ENCODE data around the gene C1orf21.

Gene C1orf21

DNA sequence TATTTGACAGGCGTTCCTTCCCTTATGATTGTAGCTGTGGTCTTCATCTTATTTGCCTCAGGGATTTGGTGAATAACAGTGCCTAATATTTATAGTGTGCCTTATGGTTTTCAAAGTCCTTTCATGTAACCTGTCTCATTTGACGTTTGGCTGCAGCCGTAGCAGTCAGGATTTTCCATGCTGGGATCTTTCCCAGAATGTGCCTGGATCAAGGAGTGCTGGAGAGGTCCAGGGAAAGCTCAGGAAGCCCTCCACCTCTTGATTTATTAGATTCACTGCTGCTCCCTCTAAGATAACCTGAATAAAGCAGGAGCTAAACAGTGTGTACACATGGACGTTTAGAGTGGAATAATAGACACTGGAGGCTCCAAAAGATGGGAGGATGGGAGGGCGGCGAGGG lies 5.2 kb downstream of the C1orf21 start:
- no peak for DNase-seq
- in situ Hi-C loops (cut with HindIII; ENCODE audit: low pct_ligation_motif_present, low sequenced_read_pairs), result no loop called here
- Histone ChIP-seq H3K36me3 (replicated peaks) (no peaks in the 10 kb centered on the region), H3K4me3 (ENCODE audit: low read depth, low read length) (no peak overlapping the region), H3K27ac (no peak overlapping the region), H3K27me3 (replicated peaks) (no peaks in the 10 kb centered on the region)
- TF ChIP-seq, protein P1, sequence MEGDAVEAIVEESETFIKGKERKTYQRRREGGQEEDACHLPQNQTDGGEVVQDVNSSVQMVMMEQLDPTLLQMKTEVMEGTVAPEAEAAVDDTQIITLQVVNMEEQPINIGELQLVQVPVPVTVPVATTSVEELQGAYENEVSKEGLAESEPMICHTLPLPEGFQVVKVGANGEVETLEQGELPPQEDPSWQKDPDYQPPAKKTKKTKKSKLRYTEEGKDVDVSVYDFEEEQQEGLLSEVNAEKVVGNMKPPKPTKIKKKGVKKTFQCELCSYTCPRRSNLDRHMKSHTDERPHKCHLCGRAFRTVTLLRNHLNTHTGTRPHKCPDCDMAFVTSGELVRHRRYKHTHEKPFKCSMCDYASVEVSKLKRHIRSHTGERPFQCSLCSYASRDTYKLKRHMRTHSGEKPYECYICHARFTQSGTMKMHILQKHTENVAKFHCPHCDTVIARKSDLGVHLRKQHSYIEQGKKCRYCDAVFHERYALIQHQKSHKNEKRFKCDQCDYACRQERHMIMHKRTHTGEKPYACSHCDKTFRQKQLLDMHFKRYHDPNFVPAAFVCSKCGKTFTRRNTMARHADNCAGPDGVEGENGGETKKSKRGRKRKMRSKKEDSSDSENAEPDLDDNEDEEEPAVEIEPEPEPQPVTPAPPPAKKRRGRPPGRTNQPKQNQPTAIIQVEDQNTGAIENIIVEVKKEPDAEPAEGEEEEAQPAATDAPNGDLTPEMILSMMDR (IDR thresholded peaks at IDR 0.05; ENCODE audit: low read depth, low read length, missing control alignments), result no peak

- TF ChIP-seq, protein P1 (IDR thresholded peaks at IDR 0.05; ENCODE audit: low read depth, low read length, missing control alignments), result no peak
Measured at GRCh38 chr1:184392779-184393522, 6.1 kb downstream of the C1orf21 start.

GRCh38 chr1:184393962-184394361 lies 7.1 kb downstream of the C1orf21 start:
- in situ Hi-C loops (cut with HindIII; ENCODE audit: low pct_ligation_motif_present, low sequenced_read_pairs), result no loop called here
- DNase-seq, result no peak
- H3K36me3 ChIP-seq (replicated peaks), result no peaks in the 10 kb centered on the region
- no peak overlapping the region for H3K27ac ChIP-seq
- H3K4me3 ChIP-seq (ENCODE audit: low read depth, low read length), result no peak overlapping the region
- TF ChIP-seq, protein P1 (IDR thresholded peaks at IDR 0.05; ENCODE audit: low read depth, low read length, missing control alignments), result no peak
- no peaks in the 10 kb centered on the region for H3K27me3 ChIP-seq (replicated peaks)

More at GRCh38 chr1:184392779-184393522, 6.1 kb downstream of the C1orf21 start:
- no peak for DNase-seq
- Histone ChIP-seq H3K27me3 (replicated peaks) (no peaks in the 10 kb centered on the region), H3K36me3 (replicated peaks) (no peaks in the 10 kb centered on the region), H3K27ac (no peak overlapping the region), H3K4me3 (ENCODE audit: low read depth, low read length) (no peak overlapping the region)
- in situ Hi-C loops (cut with HindIII; ENCODE audit: low pct_ligation_motif_present, low sequenced_read_pairs), result no loop called here

GRCh38 chr1:184395370-184395769 lies 8.5 kb downstream of the C1orf21 start:
- no peak overlapping the region for H3K27ac ChIP-seq
- H3K27me3 ChIP-seq (replicated peaks), result no peaks in the 10 kb centered on the region
- no peak for DNase-seq
- no peak overlapping the region for H3K4me3 ChIP-seq (ENCODE audit: low read depth, low read length)
- TF ChIP-seq, protein P1 (IDR thresholded peaks at IDR 0.05; ENCODE audit: low read depth, low read length, missing control alignments), result no peak
- in situ Hi-C loops (cut with HindIII; ENCODE audit: low pct_ligation_motif_present, low sequenced_read_pairs), result no loop called here
- no peaks in the 10 kb centered on the region for H3K36me3 ChIP-seq (replicated peaks)

DNA sequence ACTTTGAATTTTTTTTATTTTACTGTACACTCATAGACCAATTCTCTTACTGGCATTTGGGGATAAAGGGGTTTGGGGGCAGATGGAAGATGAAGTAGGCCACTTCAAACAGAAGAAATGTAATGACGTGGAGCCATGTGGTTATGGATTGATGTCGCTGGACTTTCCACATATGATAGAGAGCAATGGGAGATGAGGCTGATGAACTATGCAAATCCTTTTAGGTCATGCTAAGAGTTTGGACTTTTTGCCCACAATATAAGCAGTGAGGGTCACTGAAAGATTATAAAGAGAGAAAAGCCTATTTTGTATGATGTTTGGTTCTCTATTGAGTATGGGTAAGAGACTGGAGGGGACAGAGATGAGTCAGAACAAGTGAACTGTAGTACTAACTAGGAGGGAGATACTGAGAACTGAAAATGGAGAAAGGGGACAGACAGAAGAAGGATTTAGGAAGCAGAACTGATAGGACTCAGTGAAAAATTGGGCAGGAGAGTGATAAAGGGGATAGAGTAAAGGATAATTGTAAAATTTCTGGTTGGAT lies 9.2 kb downstream of the C1orf21 start:
- in situ Hi-C loops (cut with HindIII; ENCODE audit: low pct_ligation_motif_present, low sequenced_read_pairs), result no loop called here
- H3K36me3 ChIP-seq (replicated peaks), result no peaks in the 10 kb centered on the region
- TF ChIP-seq, protein P1 (IDR thresholded peaks at IDR 0.05; ENCODE audit: low read depth, low read length, missing control alignments), result no peak
- no peak overlapping the region for H3K27ac ChIP-seq
- DNase-seq, result no peak
- no peaks in the 10 kb centered on the region for H3K27me3 ChIP-seq (replicated peaks)
- H3K4me3 ChIP-seq (ENCODE audit: low read depth, low read length), result no peak overlapping the region

Data from brain microvascular endothelial cell (primary cell).